Measurements from ENCODE around the gene NABP2.

- TF ChIP-seq CTCF (IDR thresholded peaks at IDR 0.05) (no peak), EP300 (IDR thresholded peaks at IDR 0.05) (no peak)
Observed at GRCh38 chr12:56188778-56189098, 35.4 kb upstream of the NABP2 start.

Measured in ovary (tissue), 3 donors.